ACC112 (cell line): ENCODE results near the gene RAX.

ENCODE experiments used
- H2AFZ ChIP-seq: fragments of 200-600 bp; sonication (generic); one replicate; pipeline ENCODE4 v1.6.0; 2017; ENCODE audit warnings: antibody characterized with exemption, low read length; ENCODE audit not compliant: unreplicated experiment
- H3K27ac ChIP-seq: fragments of 200-600 bp; sonication (generic); 2 replicates; pipeline ENCODE4 v1.5.1; 2014; ENCODE audit warnings: low read depth, mild to moderate bottlenecking, antibody characterized with exemption, low read length, moderate library complexity
- H3K27me3 ChIP-seq: fragments of 200-600 bp; sonication (generic); 2 replicates; pipeline ENCODE4 v1.6.1; 2014; ENCODE audit warnings: mild to moderate bottlenecking, antibody characterized with exemption, low read length, moderate library complexity, mixed read lengths; ENCODE audit not compliant: insufficient read depth
- H3K36me3 ChIP-seq: fragments of 200-600 bp; sonication (generic); 2 replicates; pipeline ENCODE4 v1.6.1; 2016; ENCODE audit warnings: mild to moderate bottlenecking, antibody characterized with exemption, low read length, moderate library complexity, mixed read lengths; ENCODE audit not compliant: insufficient read depth
- H3K4me1 ChIP-seq: fragments of 200-600 bp; sonication (generic); one replicate; pipeline ENCODE4 v1.6.1; 2016; ENCODE audit warnings: low read length, mixed read lengths; ENCODE audit not compliant: insufficient read depth, unreplicated experiment, control insufficient read depth
- H3K4me3 ChIP-seq: fragments of 200-600 bp; sonication (generic); 2 replicates; pipeline ENCODE4 v1.5.1; 2014; ENCODE audit warnings: mild to moderate bottlenecking, low read depth, low read length
- H3K79me2 ChIP-seq: fragments of 200-600 bp; sonication (generic); one replicate; pipeline ENCODE4 v1.6.0; 2016; ENCODE audit warnings: low read length; ENCODE audit not compliant: control insufficient read depth, unreplicated experiment, insufficient read depth

RAX gene

GRCh38 chr18:59300676-59301285 is 27.5 kb upstream of the RAX start:
- Histone ChIP-seq H3K4me1 (peaks cover 5% of the 10 kb centered on the region), H3K79me2 (no peaks in the 10 kb centered on the region), H3K36me3 (no peaks in the 10 kb centered on the region), H3K4me3 (no peak overlapping the region), H3K27ac (no peak overlapping the region), H3K27me3 (peaks cover 53% of the 10 kb centered on the region), H2AFZ (no peak overlapping the region)

- Histone ChIP-seq H3K4me3 (no peak overlapping the region), H3K36me3 (no peaks in the 10 kb centered on the region), H3K27ac (no peak overlapping the region), H3K27me3 (peaks cover 62% of the 10 kb centered on the region), H2AFZ (no peak overlapping the region), H3K79me2 (no peaks in the 10 kb centered on the region), H3K4me1 (peaks cover 5% of the 10 kb centered on the region)
These were observed 25.6 kb upstream of the RAX start for GRCh38 chr18:59298871-59299270.

GRCh38 chr18:59293317-59293716 is 20.1 kb upstream of the RAX start:
- peaks cover 89% of the 10 kb centered on the region for H3K27me3 ChIP-seq
- no peak overlapping the region for H2AFZ ChIP-seq
- H3K79me2 ChIP-seq, result no peaks in the 10 kb centered on the region
- no peaks in the 10 kb centered on the region for H3K36me3 ChIP-seq
- no peaks in the 10 kb centered on the region for H3K4me1 ChIP-seq
- H3K27ac ChIP-seq, result no peak overlapping the region
- H3K4me3 ChIP-seq, result no peak overlapping the region

- Histone ChIP-seq H3K27me3 (peaks cover 22% of the 10 kb centered on the region), H3K4me3 (no peak overlapping the region), H3K4me1 (no peaks in the 10 kb centered on the region), H3K79me2 (no peaks in the 10 kb centered on the region), H3K27ac (no peak overlapping the region), H2AFZ (no peak overlapping the region), H3K36me3 (no peaks in the 10 kb centered on the region)
These were observed 13.1 kb upstream of the RAX start for GRCh38 chr18:59286341-59286740.

- Histone ChIP-seq H3K4me3 (no peak overlapping the region), H3K36me3 (no peaks in the 10 kb centered on the region), H3K4me1 (no peaks in the 10 kb centered on the region), H3K79me2 (no peaks in the 10 kb centered on the region), H3K27ac (no peak overlapping the region), H3K27me3 (peaks cover 40% of the 10 kb centered on the region), H2AFZ (no peak overlapping the region)
These were observed 9.1 kb upstream of the RAX start for GRCh38 chr18:59282341-59282740.

GRCh38 chr18:59279722-59280121 is 6.5 kb upstream of the RAX start:
- Histone ChIP-seq H2AFZ (no peak overlapping the region), H3K79me2 (no peaks in the 10 kb centered on the region), H3K4me1 (no peaks in the 10 kb centered on the region), H3K27ac (no peak overlapping the region), H3K27me3 (peaks cover 67% of the 10 kb centered on the region), H3K36me3 (no peaks in the 10 kb centered on the region), H3K4me3 (no peak overlapping the region)

- no peaks in the 10 kb centered on the region for H3K36me3 ChIP-seq
- H3K4me3 ChIP-seq, result no peak overlapping the region
- H2AFZ ChIP-seq, result no peak overlapping the region
- H3K4me1 ChIP-seq, result no peaks in the 10 kb centered on the region
- H3K27ac ChIP-seq, result no peak overlapping the region
- peaks cover 72% of the 10 kb centered on the region for H3K27me3 ChIP-seq
- no peaks in the 10 kb centered on the region for H3K79me2 ChIP-seq
These were observed 5.9 kb upstream of the RAX start for GRCh38 chr18:59279193-59279592.

GRCh38 chr18:59278793-59279192 is 5.5 kb upstream of the RAX start:
- no peaks in the 10 kb centered on the region for H3K4me1 ChIP-seq
- H3K36me3 ChIP-seq, result no peaks in the 10 kb centered on the region
- H3K27me3 ChIP-seq, result peaks cover 76% of the 10 kb centered on the region
- H3K79me2 ChIP-seq, result no peaks in the 10 kb centered on the region
- H3K27ac ChIP-seq, result no peak overlapping the region
- H3K4me3 ChIP-seq, result no peak overlapping the region
- no peak overlapping the region for H2AFZ ChIP-seq

- Histone ChIP-seq H3K27me3 (peaks cover 100% of the 10 kb centered on the region), H3K36me3 (no peaks in the 10 kb centered on the region), H3K79me2 (no peaks in the 10 kb centered on the region), H2AFZ (no peak overlapping the region), H3K27ac (no peak overlapping the region), H3K4me3 (no peak overlapping the region), H3K4me1 (no peaks in the 10 kb centered on the region)
These were observed 2.8 kb upstream of the RAX start for GRCh38 chr18:59276047-59276446.

- Histone ChIP-seq H3K4me3 (no peak overlapping the region), H2AFZ (no peak overlapping the region), H3K36me3 (no peaks in the 10 kb centered on the region), H3K79me2 (no peaks in the 10 kb centered on the region), H3K27ac (no peak overlapping the region), H3K27me3 (peaks cover 100% of the 10 kb centered on the region), H3K4me1 (no peaks in the 10 kb centered on the region)
These were observed 2.2 kb upstream of the RAX start for GRCh38 chr18:59275406-59275949.

GRCh38 chr18:59274533-59274928 is 1.3 kb upstream of the RAX start:
- Histone ChIP-seq H3K4me3 (no peak overlapping the region), H2AFZ (no peak overlapping the region)

More at GRCh38 chr18:59274533-59274928, 1.3 kb upstream of the RAX start:
- no peaks in the 10 kb centered on the region for H3K4me1 ChIP-seq
- no peaks in the 10 kb centered on the region for H3K36me3 ChIP-seq
- no peaks in the 10 kb centered on the region for H3K79me2 ChIP-seq
- H3K27ac ChIP-seq, result no peak overlapping the region
- peaks cover 100% of the 10 kb centered on the region for H3K27me3 ChIP-seq
